H1 (cell line): ENCODE data around the gene FRG2C. TPM values are rescaled to one million over a fixed set of nuclear protein-coding genes. Genes with fewer than 3 reads are reported as not detected.
"Not testable (repeated sequence)": the region's sequence is repeated elsewhere in the genome, so short reads cannot be mapped to it uniquely, and the experiment has no call there.

Experiments used
- CTCF ChIA-PET: fragments of 300-600 bp; sonication (Branson Sonifier 250); formaldehyde crosslinking; loops from one replicate; lab custom pipeline; 2021; ENCODE audit not compliant: partially characterized antibody; lab: Charles Lee
- POLR2A ChIA-PET: fragments of 300-600 bp; sonication (Branson Sonifier 250); formaldehyde crosslinking; loops from one replicate; lab custom pipeline; 2021; ENCODE audit warnings: inconsistent platforms; ENCODE audit not compliant: partially characterized antibody; lab: Charles Lee
- DNase-seq, 2 experiments: peaks; one replicate each; pipeline versions ENCODE4 v3.0.0 to v3.0.0-alpha.2; 2010 to 2022; ENCODE audit warnings: low spot score in 2 of 2, low read depth in 1 of 2, mixed read lengths in 1 of 2
- FAIRE-seq: peaks from 2 replicates; lab custom pipeline; 2011; peaks lifted over from hg19 to GRCh38; lab: Jason Lieb, UNC
- H2AFZ ChIP-seq: 2 replicates; pipeline ENCODE4 v1.8.1; 2012; ENCODE audit warnings: low read length, inconsistent platforms
- H2AK5ac ChIP-seq: 2 replicates; pipeline ENCODE4 v1.6.1; 2013; ENCODE audit warnings: low read depth, low read length
- H2BK120ac ChIP-seq: replicated peaks from 2 replicates; pipeline ENCODE3; 2013; ENCODE audit warnings: low read depth, low read length, inconsistent platforms
- H2BK12ac ChIP-seq: 2 replicates; pipeline ENCODE4 v1.6.1; 2013; ENCODE audit warnings: low read depth, low read length
- H2BK15ac ChIP-seq: 2 replicates; pipeline ENCODE4 v1.6.1; 2013; ENCODE audit warnings: low read length
- H2BK20ac ChIP-seq: 2 replicates; pipeline ENCODE4 v1.6.1; 2013; ENCODE audit warnings: low read length
- H2BK5ac ChIP-seq: 2 replicates; pipeline ENCODE4 v1.6.1; 2013; ENCODE audit warnings: low read depth, low read length
- H3K14ac ChIP-seq: 2 replicates; pipeline ENCODE4 v1.6.1; 2013; ENCODE audit warnings: inconsistent platforms; ENCODE audit not compliant: insufficient read length
- H3K18ac ChIP-seq: 2 replicates; pipeline ENCODE4 v1.6.1; 2013; ENCODE audit warnings: low read length; ENCODE audit errors: extremely low read depth
- H3K23ac ChIP-seq: 2 replicates; pipeline ENCODE4 v1.6.1; 2013; ENCODE audit warnings: inconsistent platforms; ENCODE audit not compliant: insufficient read length
- H3K23me2 ChIP-seq: 2 replicates; pipeline ENCODE4 v1.6.1; 2013; ENCODE audit warnings: low read depth, low read length
- H3K27ac ChIP-seq: 2 replicates; pipeline ENCODE4 v1.6.1; 2011; ENCODE audit warnings: low read depth, low read length, inconsistent platforms
- H3K27me3 ChIP-seq, 4 experiments: replicated peaks in 1 of 4; 1 replicate in 1 of 4; 2 replicates in 3 of 4; pipeline versions ENCODE4 v1.6.1 to v1.8.1; 2011 to 2013; ENCODE audit warnings: low read length in 3 of 4, mild to moderate bottlenecking in 3 of 4, inconsistent platforms in 2 of 4, mixed read lengths in 2 of 4, moderate library complexity in 1 of 4; ENCODE audit not compliant: control insufficient read depth in 3 of 4, insufficient read depth in 3 of 4; ENCODE audit errors: extremely low read depth in 1 of 4
- H3K36me3 ChIP-seq, 4 experiments: 2 replicates each; pipeline versions ENCODE4 v1.6.1 to v1.8.1; 2011 to 2013; ENCODE audit warnings: mild to moderate bottlenecking in 4 of 4, low read length in 3 of 4, moderate library complexity in 2 of 4, control low read depth in 1 of 4, inconsistent platforms in 1 of 4; ENCODE audit not compliant: insufficient read depth in 4 of 4, control insufficient read depth in 2 of 4
- H3K4ac ChIP-seq: replicated peaks from 2 replicates; pipeline ENCODE3; 2013; ENCODE audit warnings: low read length, low read depth, mixed read lengths, inconsistent platforms; ENCODE audit not compliant: insufficient read length
- H3K4me1 ChIP-seq, 4 experiments: replicated peaks in 1 of 4; 1 replicate in 1 of 4; 2 replicates in 3 of 4; pipeline versions ENCODE4 v1.6.1 to v1.8.1; 2011 to 2013; ENCODE audit warnings: low read length in 3 of 4, inconsistent platforms in 2 of 4, mixed read lengths in 1 of 4; ENCODE audit not compliant: insufficient read depth in 4 of 4, control insufficient read depth in 3 of 4
- H3K4me2 ChIP-seq, 2 experiments: 2 replicates each; pipeline versions ENCODE4 v1.6.1 to v1.8.1; 2011 to 2013; ENCODE audit warnings: low read depth in 2 of 2, low read length in 2 of 2, control low read depth in 1 of 2, inconsistent platforms in 1 of 2, mild to moderate bottlenecking in 1 of 2; ENCODE audit not compliant: insufficient read depth in 1 of 2
- H3K4me3 ChIP-seq, 4 experiments: fragments of 200-600, 300-600 bp in 1 of 4; sonication (generic), shearing (Covaris generic), sonication (Bioruptor Twin) in 1 of 4; 2 replicates each; pipeline versions ENCODE4 v1.5.1 to v1.8.1; 2011 to 2016; ENCODE audit warnings: low read length in 4 of 4, low read depth in 3 of 4, control low read depth in 2 of 4, inconsistent platforms in 2 of 4, mild to moderate bottlenecking in 2 of 4, mixed read lengths in 1 of 4, moderate library complexity in 1 of 4; ENCODE audit not compliant: insufficient read depth in 2 of 4; ENCODE audit errors: extremely low read depth in 1 of 4
- H3K56ac ChIP-seq: replicated peaks from 2 replicates; pipeline ENCODE3; 2013; ENCODE audit warnings: low read depth, mild to moderate bottlenecking, mixed read lengths, low read length, inconsistent platforms; ENCODE audit not compliant: insufficient read length
- H3K79me1 ChIP-seq: 2 replicates; pipeline ENCODE4 v1.6.1; 2013; ENCODE audit warnings: low read depth, low read length, control low read depth
- H3K79me2 ChIP-seq, 2 experiments: 2 replicates each; pipeline versions ENCODE4 v1.6.1 to v1.8.1; 2012 to 2013; ENCODE audit warnings: low read length in 2 of 2, mild to moderate bottlenecking in 2 of 2, inconsistent platforms in 1 of 2; ENCODE audit not compliant: insufficient read depth in 2 of 2, control insufficient read depth in 1 of 2
- H3K9ac ChIP-seq, 4 experiments: replicated peaks in 1 of 4; 1 replicate in 1 of 4; 2 replicates in 3 of 4; pipeline versions ENCODE4 v1.6.1 to v1.8.1; 2011 to 2013; ENCODE audit warnings: low read depth in 3 of 4, low read length in 3 of 4, control low read depth in 2 of 4, mild to moderate bottlenecking in 2 of 4, moderate library complexity in 2 of 4, inconsistent platforms in 1 of 4; ENCODE audit errors: extremely low read depth in 1 of 4
- H3K9me3 ChIP-seq, 2 experiments: 2 replicates each; pipeline versions ENCODE4 v1.6.1 to v1.8.1; 2012 to 2013; ENCODE audit warnings: mild to moderate bottlenecking in 2 of 2, moderate library complexity in 2 of 2, control low read depth in 1 of 2, inconsistent platforms in 1 of 2, low read depth in 1 of 2, low read length in 1 of 2, mixed read lengths in 1 of 2; ENCODE audit not compliant: insufficient read depth in 2 of 2
- H4K20me1 ChIP-seq, 2 experiments: replicated peaks in 1 of 2; 2 replicates each; pipeline versions ENCODE3 to v1.8.1; 2011 to 2013; ENCODE audit warnings: inconsistent platforms in 2 of 2, low read length in 2 of 2, mild to moderate bottlenecking in 1 of 2; ENCODE audit not compliant: insufficient read depth in 2 of 2, control insufficient read depth in 1 of 2
- H4K5ac ChIP-seq: 2 replicates; pipeline ENCODE4 v1.6.1; 2013; ENCODE audit warnings: low read length, low read depth, mixed read lengths, inconsistent platforms; ENCODE audit not compliant: insufficient read length
- H4K8ac ChIP-seq: 2 replicates; pipeline ENCODE4 v1.8.0; 2013; ENCODE audit warnings: mild to moderate bottlenecking, moderate library complexity, low read length, inconsistent platforms; ENCODE audit not compliant: insufficient read depth; ENCODE audit errors: extremely low read depth
- H4K91ac ChIP-seq: replicated peaks from 2 replicates; pipeline ENCODE3; 2013; ENCODE audit warnings: low read length, mixed read lengths, inconsistent platforms; ENCODE audit not compliant: insufficient read length
- EZH2 ChIP-seq: fragments of 200-600 bp; sonication (generic); IDR thresholded peaks from 2 replicates; pipeline ENCODE4 v1.7.1; 2012; ENCODE audit warnings: low read depth, mild to moderate bottlenecking, moderate library complexity, low read length, inconsistent platforms; ENCODE audit not compliant: severe bottlenecking
- KDM4A ChIP-seq: IDR thresholded peaks from one replicate; pipeline ENCODE4 v1.7.1; 2012; ENCODE audit warnings: low read depth, mild to moderate bottlenecking, moderate library complexity, low read length, inconsistent platforms; ENCODE audit not compliant: severe bottlenecking
- RNF2 ChIP-seq: fragments of 200-900, 300-1000 bp; sonication (generic); IDR thresholded peaks from 2 replicates; pipeline ENCODE4 v1.7.1; 2016; ENCODE audit warnings: borderline replicate concordance, low read depth, mild to moderate bottlenecking, antibody characterized with exemption, low read length; ENCODE audit not compliant: poor library complexity, severe bottlenecking; ENCODE audit errors: missing control alignments
- SUZ12 ChIP-seq: fragments of 200-600 bp; sonication (generic); IDR thresholded peaks from 2 replicates; pipeline ENCODE4 v1.6.1; 2012; ENCODE audit warnings: mild to moderate bottlenecking, inconsistent platforms, low read length, moderate library complexity, mixed read lengths
- WGBS, 2 experiments: shearing (Covaris generic) in 1 of 2; methylation state at CpG; one replicate each; pipeline versions ENCODE4 v1.1.6 to v1.1.7; 2013 to 2015; ENCODE audit warnings: low lambda C conversion rate in 2 of 2, mixed read lengths in 2 of 2, inconsistent platforms in 1 of 2, low coverage in 1 of 2, missing lambda C conversion rate in 1 of 2; ENCODE audit not compliant: insufficient replicate concordance in 2 of 2, insufficient coverage in 1 of 2, insufficient read length in 1 of 2; ENCODE audit errors: extremely low coverage in 1 of 2, missing lambda C conversion rate in 1 of 2; 5-methylcytosine and 5-hydroxymethylcytosine counted together
- polyA plus RNA-seq, 7 experiments: library from polyadenylated mRNA; depleted of rRNA in 3 of 7; stranded (reverse) in 5 of 7; unstranded in 2 of 7; fragments of >200 nt in 5 of 7; fragments of 200-250 nt in 2 of 7; gene quantifications; 1 replicate in 5 of 7; 2 replicates in 1 of 7; 4 replicates in 1 of 7; pipeline versions ENCODE4 v1.2.1 to v1.2.3, GENCODE V29; 2011 to 2013; ENCODE audit warnings: missing spikeins in 2 of 7, mixed read lengths in 2 of 7
- total RNA-seq: library from RNA; stranded (reverse); fragmentation: NEBNext Ultra II Directional; extraction: Animal tissue kit (Norgen Biotek cat#: 25700); gene quantifications from 2 replicates; pipeline ENCODE4 v1.2.1, GENCODE V29; 2021

FRG2C gene
- total and polyA plus RNA-seq, 2 of the 8 experiments (the other 6 are each of a cell fraction or from before 2014, with no cell fraction given): not detected

DNA sequence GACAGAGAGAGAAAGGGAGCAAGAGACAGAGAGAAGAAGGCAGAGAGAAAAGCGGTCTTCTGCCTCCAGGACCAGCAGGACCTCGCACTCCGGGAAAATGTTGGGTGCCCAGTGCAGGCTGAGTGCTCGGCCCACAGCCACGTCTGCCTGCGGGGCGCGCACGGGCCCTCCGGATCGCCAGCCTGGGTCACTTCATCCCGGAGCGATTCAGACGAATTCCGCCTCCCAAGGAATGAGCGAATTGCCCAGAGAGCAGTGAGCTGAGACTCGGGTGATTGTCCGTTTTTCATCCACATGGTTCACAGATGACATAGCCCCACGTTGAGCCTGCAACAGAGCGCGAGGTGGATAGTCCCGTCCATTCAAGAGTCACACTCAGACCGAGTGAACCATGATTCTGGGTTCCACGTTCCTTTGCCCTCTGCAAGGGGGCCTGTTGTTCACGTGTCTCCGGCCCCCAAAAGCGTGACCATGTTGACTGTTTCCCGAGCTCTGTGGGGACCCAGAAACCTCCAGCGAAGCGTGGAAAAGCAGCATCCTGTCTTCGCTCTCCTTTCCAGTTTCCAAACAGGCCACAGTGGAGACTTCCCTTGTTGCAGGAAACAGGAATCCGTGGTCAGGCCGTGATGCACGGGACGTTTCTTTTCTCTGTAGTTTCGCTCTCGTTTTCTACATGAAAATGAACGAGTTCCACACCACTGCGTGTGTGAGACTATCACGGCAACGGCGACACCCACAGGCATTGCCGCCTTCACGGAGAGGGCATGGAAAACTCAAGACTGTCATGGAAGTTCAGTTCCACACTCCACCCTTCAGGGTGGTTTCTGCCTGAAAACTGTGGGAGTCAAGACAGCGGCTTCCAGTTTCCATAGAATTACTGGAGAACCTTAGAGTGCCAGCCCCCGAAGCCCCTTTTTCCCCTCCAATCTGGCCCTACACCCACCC lies 3.9 kb downstream of the FRG2C start:
- H3K23ac ChIP-seq, H3K79me2 ChIP-seq, H3K56ac ChIP-seq, H2AFZ ChIP-seq, H3K79me1 ChIP-seq, H2BK20ac ChIP-seq, H2AK5ac ChIP-seq, H4K91ac ChIP-seq, POLR2A ChIA-PET, H3K18ac ChIP-seq, H4K5ac ChIP-seq, H3K9ac ChIP-seq, H3K27ac ChIP-seq, H3K4ac ChIP-seq, CTCF ChIA-PET, H2BK5ac ChIP-seq, FAIRE-seq, H4K20me1 ChIP-seq, H2BK120ac ChIP-seq, H3K36me3 ChIP-seq, H3K14ac ChIP-seq, H4K8ac ChIP-seq: not testable (repeated sequence)
- H2BK12ac ChIP-seq: 0 out of 2 replicates have a peak overlapping the region, but pooled peaks have one; percentile 44
- H3K4me3 ChIP-seq: peak overlapping the region; percentile 13 to 72 (median 24); a peak in 5 of 8 replicates
- peaks cover 0 to 18% (median 9%) of the 10 kb centered on the region in 4 experiments; a peak in 6 of 7 replicates for H3K4me1 ChIP-seq
- peak in 1 of 2 experiments; percentile 55 for DNase-seq
- TF ChIP-seq EZH2 (peak; percentile 90), KDM4A (peak; percentile 34), SUZ12 (peak; percentile 82), RNF2 (peak; percentile 93)
- peak overlapping the region; percentile 97 to 98 for H3K4me2 ChIP-seq
- H3K23me2 ChIP-seq: peaks cover 14% of the 10 kb centered on the region; the same call in 1 of the 2 replicates
- H3K27me3 ChIP-seq: peaks cover 37 to 70% (median 54%) of the 10 kb centered on the region in 4 experiments; a peak in 6 of 7 replicates
- peak overlapping the region; percentile 66; the same call in 1 of the 2 replicates for H2BK15ac ChIP-seq
- H3K9me3 ChIP-seq: peaks cover 4 to 18% of the 10 kb centered on the region in 2 experiments; a peak in 3 of 4 replicates
- 31% methylated on average over 46 of the region's 46 CpGs; no CpG with 5 or more reads in 1 of the 2 experiments for WGBS, 2 experiments
